Activated naive CD8-positive, alpha-beta T cell treated with anti-CD3 and anti-CD28 coated beads, Interleukin-2, amount 10 ng/mL, durations not matched to agents 7 days and 5 days (primary cell): ENCODE measurements around the gene COL18A1. TPM values are rescaled to one million over a fixed set of nuclear protein-coding genes. Genes with fewer than 3 reads are reported as not detected.
"Not testable (repeated sequence)": the region's sequence is repeated elsewhere in the genome, so short reads cannot be mapped to it uniquely, and the experiment has no call there.

ENCODE experiments used
- ATAC-seq: fragments of 150-1000 bp; cut with Tn5 transposase; one replicate; pipeline ENCODE4 v1.10.0; 2021; ENCODE audit warnings: low read depth, moderate library complexity
- POLR2A ChIA-PET: fragments of 350-600 bp; sonication (Branson Sonifier 250); formaldehyde crosslinking; loops from one replicate; lab custom pipeline; 2021; ENCODE audit warnings: antibody characterized with exemption; lab: Charles Lee
- DNase-seq: peaks from one replicate; pipeline ENCODE4 v3.0.0; 2021
- H3K27ac Mint-ChIP-seq: one replicate; pipeline ENCODE4 v1.8.0; 2022; ENCODE audit warnings: mild to moderate bottlenecking, mixed read lengths
- H3K27me3 Mint-ChIP-seq: one replicate; pipeline ENCODE4 v1.8.0; 2022; ENCODE audit warnings: mild to moderate bottlenecking, moderate library complexity, mixed read lengths
- H3K36me3 Mint-ChIP-seq: one replicate; pipeline ENCODE4 v1.8.0; 2021; ENCODE audit warnings: mild to moderate bottlenecking, mixed read lengths
- H3K4me1 Mint-ChIP-seq: one replicate; pipeline ENCODE4 v1.8.0; 2021; ENCODE audit warnings: mixed read lengths
- H3K4me3 Mint-ChIP-seq: one replicate; pipeline ENCODE4 v1.8.0; 2022; ENCODE audit warnings: mild to moderate bottlenecking, moderate library complexity, mixed read lengths
- H3K9me3 Mint-ChIP-seq: one replicate; pipeline ENCODE4 v1.8.0; 2021; ENCODE audit warnings: mixed read lengths
- microRNA-seq: library from miRNA; unstranded; fragments of <30 nt; microRNA quantifications from one replicate; pipeline ENCODE4 v1.2.0, GENCODE V29; 2022
- total RNA-seq, 2 experiments: library from RNA; stranded (reverse); gene quantifications; one replicate each; pipeline ENCODE4 v1.2.3, GENCODE V29; 2021

The COL18A1 gene
- total RNA-seq, 2 experiments from 2014 or later = 12.5 to 12.8 TPM

- H3K9me3 Mint-ChIP-seq = no peaks in the 10 kb centered on the region
- H3K4me3 Mint-ChIP-seq = no peak overlapping the region
- H3K36me3 Mint-ChIP-seq = no peaks in the 10 kb centered on the region
- POLR2A ChIA-PET = no interaction called here
- H3K27ac Mint-ChIP-seq = no peak overlapping the region
- H3K27me3 Mint-ChIP-seq = peaks cover 34% of the 10 kb centered on the region
- no peaks in the 10 kb centered on the region for H3K4me1 Mint-ChIP-seq
- no peak for DNase-seq
- no peak for ATAC-seq
Measured at GRCh38 chr21:45560106-45561021, 155.4 kb downstream of the COL18A1 start.

- POLR2A ChIA-PET, H3K9me3 Mint-ChIP-seq, H3K27ac Mint-ChIP-seq, DNase-seq, H3K4me1 Mint-ChIP-seq, ATAC-seq, H3K36me3 Mint-ChIP-seq, H3K4me3 Mint-ChIP-seq: not testable (repeated sequence)
- peaks cover 41% of the 10 kb centered on the region for H3K27me3 Mint-ChIP-seq
Measured at GRCh38 chr21:45561241-45561640, 156.3 kb downstream of the COL18A1 start.

- Mint-ChIP-seq H3K27me3 (peaks cover 44% of the 10 kb centered on the region), H3K36me3 (no peaks in the 10 kb centered on the region), H3K4me1 (no peaks in the 10 kb centered on the region), H3K27ac (no peak overlapping the region), H3K9me3 (no peaks in the 10 kb centered on the region), H3K4me3 (no peak overlapping the region)
- POLR2A ChIA-PET = interaction anchor here (0.7 kb wide), 1 partner anchor 589 kb away, joined by 3 read pairs; no protein-coding TSS in a partner anchor
- ATAC-seq = no peak
- DNase-seq = no peak
Measured at GRCh38 chr21:45562402-45562801, 157.4 kb downstream of the COL18A1 start.

- ATAC-seq = no peak
- H3K27ac Mint-ChIP-seq = no peak overlapping the region
- POLR2A ChIA-PET = interaction anchor here (0.6 kb wide), 1 partner anchor 1155 kb away, joined by 4 read pairs; no protein-coding TSS in a partner anchor
- H3K4me3 Mint-ChIP-seq = no peak overlapping the region
- no peaks in the 10 kb centered on the region for H3K4me1 Mint-ChIP-seq
- no peaks in the 10 kb centered on the region for H3K9me3 Mint-ChIP-seq
- no peaks in the 10 kb centered on the region for H3K36me3 Mint-ChIP-seq
- no peak for DNase-seq
- peaks cover 47% of the 10 kb centered on the region for H3K27me3 Mint-ChIP-seq
Measured at GRCh38 chr21:45562965-45563364, 158.0 kb downstream of the COL18A1 start.

Small RNAs within 50 kb of the gene (microRNA-seq; reads per million reads assigned to microRNA genes)
- gene MIR6815 = not detected

Other genes with a start within 250 kb of the COL18A1 start
- gene POFUT2, start 117.3 kb upstream of the COL18A1 start, total RNA-seq = 10 to 100 TPM; 26.0 to 27.0 TPM
- 10 to 100 TPM; 34.3 to 38.4 TPM for gene SLC19A1, start 137.3 kb downstream of the COL18A1 start, total RNA-seq
- gene PCBP3, start 238.6 kb downstream of the COL18A1 start, total RNA-seq = 1 to 10 TPM in 1 of 2 experiments, not detected in 1; 1.2 TPM